Lung (tissue), 12 donors: ENCODE results near the gene STEAP1B. TPM values are rescaled to one million over a fixed set of nuclear protein-coding genes. Genes with fewer than 3 reads are reported as not detected.

Source experiments
- ATAC-seq: fragments of 200-7000 bp; cut with Tn5 transposase; one replicate; pipeline ENCODE4 v1.9.1; 2020; ENCODE audit warnings: moderate number of reproducible peaks; ENCODE audit not compliant: insufficient read depth, low FRiP score
- DNase-seq, 3 donors: peaks; one replicate each; pipeline ENCODE4 v3.0.0-alpha.2; 2013 to 2017
- H3K27ac ChIP-seq, 2 donors: one replicate each; pipeline ENCODE4 v1.5.1; 2013; ENCODE audit warnings: mild to moderate bottlenecking in 2 of 2, moderate library complexity in 2 of 2, control low read depth in 1 of 2, inconsistent platforms in 1 of 2, low read depth in 1 of 2, low read length in 1 of 2
- H3K27me3 ChIP-seq, 3 donors: one replicate each; pipeline ENCODE4 v1.5.1; 2013; ENCODE audit warnings: low read length in 2 of 3; ENCODE audit not compliant: control insufficient read depth in 3 of 3, insufficient read depth in 3 of 3
- H3K36me3 ChIP-seq, 4 donors: one replicate each; pipeline ENCODE4 v1.5.1; 2013; ENCODE audit warnings: low read length in 4 of 4, mild to moderate bottlenecking in 1 of 4, moderate library complexity in 1 of 4; ENCODE audit not compliant: control insufficient read depth in 4 of 4, insufficient read depth in 4 of 4
- H3K4me1 ChIP-seq, 5 donors: one replicate each; pipeline ENCODE4 v1.5.1; 2013; ENCODE audit warnings: low read length in 5 of 5, mild to moderate bottlenecking in 2 of 5, moderate library complexity in 1 of 5; ENCODE audit not compliant: control insufficient read depth in 5 of 5, insufficient read depth in 5 of 5
- H3K4me3 ChIP-seq: one replicate; pipeline ENCODE4 v1.5.1; 2013; ENCODE audit warnings: mild to moderate bottlenecking, control low read depth, moderate library complexity
- H3K9ac ChIP-seq, 2 donors: one replicate each; pipeline ENCODE4 v1.5.1; 2013; ENCODE audit warnings: low read length in 2 of 2, control low read depth in 1 of 2; ENCODE audit not compliant: insufficient read depth in 1 of 2
- H3K9me3 ChIP-seq, 4 donors: one replicate each; pipeline ENCODE4 v1.5.1; 2013; ENCODE audit warnings: low read length in 3 of 4, mild to moderate bottlenecking in 1 of 4, moderate library complexity in 1 of 4; ENCODE audit not compliant: control insufficient read depth in 4 of 4, insufficient read depth in 3 of 4
- WGBS, 2 donors: extraction: QIAGEN DNeasy Blood & Tissue Kit; methylation state at CpG; one replicate each; pipeline ENCODE4 v1.1.7; 2013; 5-methylcytosine and 5-hydroxymethylcytosine counted together
- polyA plus RNA-seq, 2 donors: library from polyadenylated mRNA; stranded (reverse); fragments of 200-250 nt; gene quantifications; one replicate each; pipeline ENCODE4 v1.2.1, GENCODE V29; 2013
- total RNA-seq, 2 donors: library from RNA; depleted of rRNA in 1 of 2; stranded (reverse); fragments of >200 nt in 1 of 2; gene quantifications; one replicate each; pipeline ENCODE4 v1.2.1, GENCODE V29; 2014 to 2021
- TF ChIP-seq, protein P1 (sequence below): IDR thresholded peaks from 2 replicates; pipeline ENCODE4 v1.5.1; 2012; ENCODE audit warnings: mild to moderate bottlenecking; ENCODE audit errors: control extremely low read depth, extremely low read depth
- donor health status: control.
- donor health status: control.
- donor health status: Bipolar disorder and iron deficiency.
- donor health status: healthy.
- donor health status: DM: yes; HTN: yes; CAD: no.

Gene STEAP1B
- total and polyA plus RNA-seq, 4 donors = 0.16 to 1.5 (median 0.96) TPM

DNA sequence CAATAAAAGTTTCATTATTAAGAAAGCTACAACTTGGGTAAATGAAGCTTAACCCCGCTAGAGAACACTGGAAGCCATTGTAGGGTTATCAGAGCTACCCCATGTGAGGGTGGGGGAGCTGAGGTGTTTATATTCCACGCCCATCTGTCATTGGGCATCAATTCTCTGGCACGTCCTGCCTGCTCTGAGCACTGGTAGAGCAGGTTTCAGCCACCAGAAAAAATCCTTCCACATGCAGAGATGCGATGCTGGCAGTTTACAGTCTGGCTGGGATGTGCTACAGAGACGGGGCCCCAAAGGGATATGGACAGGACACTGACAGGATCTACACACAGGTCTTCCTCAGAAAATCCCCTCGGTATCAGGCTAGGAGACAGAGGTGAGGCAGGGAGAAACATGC is 127.1 kb downstream of the STEAP1B start:
- H3K4me3 ChIP-seq = no peak overlapping the region
- 63 to 82% methylated on average over 6 of the region's 6 CpGs for WGBS, 2 donors
- no peaks in the 10 kb centered on the region for H3K36me3 ChIP-seq
- H3K9ac ChIP-seq = no peak overlapping the region
- ATAC-seq (no peak), DNase-seq (peak in 2 of 3 donors; percentile 36 to 44)
- TF ChIP-seq, protein P1, sequence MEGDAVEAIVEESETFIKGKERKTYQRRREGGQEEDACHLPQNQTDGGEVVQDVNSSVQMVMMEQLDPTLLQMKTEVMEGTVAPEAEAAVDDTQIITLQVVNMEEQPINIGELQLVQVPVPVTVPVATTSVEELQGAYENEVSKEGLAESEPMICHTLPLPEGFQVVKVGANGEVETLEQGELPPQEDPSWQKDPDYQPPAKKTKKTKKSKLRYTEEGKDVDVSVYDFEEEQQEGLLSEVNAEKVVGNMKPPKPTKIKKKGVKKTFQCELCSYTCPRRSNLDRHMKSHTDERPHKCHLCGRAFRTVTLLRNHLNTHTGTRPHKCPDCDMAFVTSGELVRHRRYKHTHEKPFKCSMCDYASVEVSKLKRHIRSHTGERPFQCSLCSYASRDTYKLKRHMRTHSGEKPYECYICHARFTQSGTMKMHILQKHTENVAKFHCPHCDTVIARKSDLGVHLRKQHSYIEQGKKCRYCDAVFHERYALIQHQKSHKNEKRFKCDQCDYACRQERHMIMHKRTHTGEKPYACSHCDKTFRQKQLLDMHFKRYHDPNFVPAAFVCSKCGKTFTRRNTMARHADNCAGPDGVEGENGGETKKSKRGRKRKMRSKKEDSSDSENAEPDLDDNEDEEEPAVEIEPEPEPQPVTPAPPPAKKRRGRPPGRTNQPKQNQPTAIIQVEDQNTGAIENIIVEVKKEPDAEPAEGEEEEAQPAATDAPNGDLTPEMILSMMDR = no peak
- H3K9me3 ChIP-seq = no peaks in the 10 kb centered on the region
- no peaks in the 10 kb centered on the region for H3K27me3 ChIP-seq
- peaks cover 0 to 13% (median 3%) of the 10 kb centered on the region in 5 donors for H3K4me1 ChIP-seq
- peak overlapping the region in 1 of 2 donors; percentile 31 for H3K27ac ChIP-seq

DNA sequence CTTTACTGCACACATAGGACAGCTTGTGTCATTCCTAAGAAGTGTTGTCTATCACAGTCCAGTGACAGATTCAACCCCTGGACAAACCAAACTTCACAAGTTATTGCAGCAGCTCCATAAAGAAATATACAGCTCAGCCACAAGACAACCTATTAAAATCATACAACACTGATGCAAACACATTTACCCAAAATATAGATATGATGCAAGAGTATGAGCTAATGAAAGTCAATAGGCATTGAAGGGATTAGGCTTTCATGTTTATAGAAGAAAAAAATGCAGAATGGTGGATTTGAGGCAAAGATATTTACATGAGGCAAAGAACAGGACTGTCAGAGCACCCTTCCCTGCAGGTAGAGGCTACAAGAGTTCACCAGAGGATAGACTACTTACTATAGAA is 128.1 kb downstream of the STEAP1B start:
- DNase-seq = no peak
- Histone ChIP-seq H3K4me1 (peaks cover 0 to 13% (median 3%) of the 10 kb centered on the region in 5 donors), H3K27ac (no peak overlapping the region), H3K9me3 (no peaks in the 10 kb centered on the region), H3K4me3 (no peak overlapping the region), H3K27me3 (no peaks in the 10 kb centered on the region), H3K36me3 (no peaks in the 10 kb centered on the region), H3K9ac (no peak overlapping the region)
- TF ChIP-seq, protein P1 = no peak
- no peak for ATAC-seq

Other genes starting within 250 kb of the STEAP1B start
- gene RAPGEF5, start 143.0 kb downstream of the STEAP1B start, total RNA-seq = 100 to 1,000 TPM in 1 of 2 donors, 10 to 100 TPM in 1; 87.0 to 308 TPM
- gene RAPGEF5, start 143.0 kb downstream of the STEAP1B start, polyA plus RNA-seq = 10 to 100 TPM; 16.1 to 35.8 TPM
- 1 to 10 TPM; 2.7 to 5.5 TPM for gene IL6, start 227.0 kb upstream of the STEAP1B start, total RNA-seq
- gene IL6, start 227.0 kb upstream of the STEAP1B start, polyA plus RNA-seq = 100 to 1,000 TPM in 1 of 2 donors, 10 to 100 TPM in 1; 19.3 to 155 TPM